SU-DHL-6 (cell line): Measurements from ENCODE around the gene AXIN1.

Source experiments
- EZH2phosphoT487 ChIP-seq: fragments of 200-600 bp; sonication (generic), shearing (Covaris generic); conservative IDR thresholded peaks from 2 replicates; pipeline ENCODE4 v1.6.1; 2018; ENCODE audit warnings: mild to moderate bottlenecking, antibody characterized with exemption, low read length, moderate library complexity, mixed read lengths
- TF ChIP-seq, protein P1 (sequence below): fragments of 200-600 bp; sonication (generic); IDR thresholded peaks from one replicate; pipeline ENCODE4 v1.5.1; 2017; ENCODE audit warnings: antibody characterized with exemption, mild to moderate bottlenecking, low read length, moderate library complexity; ENCODE audit not compliant: insufficient read depth, poor library complexity, severe bottlenecking

DNA sequence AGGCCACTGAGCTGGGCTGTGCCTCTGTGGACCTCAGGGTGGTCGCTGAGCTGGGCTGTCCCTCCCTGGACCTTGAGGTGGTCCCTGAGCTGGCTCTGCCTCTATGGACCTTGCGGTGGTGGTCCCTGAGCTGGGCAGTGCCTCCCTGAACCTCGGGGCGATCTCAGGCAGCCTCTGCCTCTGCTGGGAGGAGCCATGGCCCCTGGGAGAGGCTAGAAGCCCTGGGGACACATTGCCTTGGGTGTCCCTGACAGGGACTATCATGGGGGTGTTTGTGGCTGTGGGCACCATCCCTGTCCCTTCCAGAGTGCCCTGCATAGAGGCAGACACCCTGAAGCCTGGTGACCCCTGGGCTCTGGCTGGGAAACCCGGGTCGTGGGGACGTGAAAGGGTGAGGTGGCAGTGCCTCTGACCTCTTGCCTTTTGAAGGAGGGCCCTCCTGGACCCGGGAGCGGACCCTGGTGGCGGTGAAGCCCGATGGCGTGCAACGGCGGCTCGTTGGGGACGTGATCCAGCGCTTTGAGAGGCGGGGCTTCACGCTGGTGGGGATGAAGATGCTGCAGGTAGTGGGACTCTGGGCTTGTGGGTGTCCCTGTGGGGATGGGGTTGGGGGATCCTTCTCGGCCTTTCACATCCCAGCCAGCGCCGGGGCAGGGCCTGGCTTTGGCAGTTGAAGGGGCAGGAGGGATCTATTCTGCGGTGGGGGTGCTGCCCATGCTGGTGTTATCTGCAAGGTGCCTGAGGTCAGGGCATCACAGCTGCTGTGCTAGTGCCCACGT is 46.2 kb upstream of the AXIN1 start:
- no peak for TF ChIP-seq EZH2phosphoT487
- TF ChIP-seq, protein P1, sequence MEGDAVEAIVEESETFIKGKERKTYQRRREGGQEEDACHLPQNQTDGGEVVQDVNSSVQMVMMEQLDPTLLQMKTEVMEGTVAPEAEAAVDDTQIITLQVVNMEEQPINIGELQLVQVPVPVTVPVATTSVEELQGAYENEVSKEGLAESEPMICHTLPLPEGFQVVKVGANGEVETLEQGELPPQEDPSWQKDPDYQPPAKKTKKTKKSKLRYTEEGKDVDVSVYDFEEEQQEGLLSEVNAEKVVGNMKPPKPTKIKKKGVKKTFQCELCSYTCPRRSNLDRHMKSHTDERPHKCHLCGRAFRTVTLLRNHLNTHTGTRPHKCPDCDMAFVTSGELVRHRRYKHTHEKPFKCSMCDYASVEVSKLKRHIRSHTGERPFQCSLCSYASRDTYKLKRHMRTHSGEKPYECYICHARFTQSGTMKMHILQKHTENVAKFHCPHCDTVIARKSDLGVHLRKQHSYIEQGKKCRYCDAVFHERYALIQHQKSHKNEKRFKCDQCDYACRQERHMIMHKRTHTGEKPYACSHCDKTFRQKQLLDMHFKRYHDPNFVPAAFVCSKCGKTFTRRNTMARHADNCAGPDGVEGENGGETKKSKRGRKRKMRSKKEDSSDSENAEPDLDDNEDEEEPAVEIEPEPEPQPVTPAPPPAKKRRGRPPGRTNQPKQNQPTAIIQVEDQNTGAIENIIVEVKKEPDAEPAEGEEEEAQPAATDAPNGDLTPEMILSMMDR, result no peak
